HL-60 (cell line): ENCODE data around the gene COLQ.

Experiments used
- DNase-seq, 2 experiments: peaks; one replicate each; pipeline ENCODE4 v3.0.0-alpha.2; 2010 to 2020; ENCODE audit warnings: low read depth in 1 of 2, low spot score in 1 of 2
- H3K27ac ChIP-seq: fragments of 250-450 bp; sonication (Bioruptor Pico); replicated peaks from 2 replicates; pipeline ENCODE4 v1.5.1; 2020; ENCODE audit warnings: mild to moderate bottlenecking, moderate library complexity
- H3K27me3 ChIP-seq: fragments of 250-450 bp; sonication (Bioruptor Pico); 2 replicates; pipeline ENCODE4 v1.5.1; 2021; ENCODE audit warnings: mild to moderate bottlenecking, moderate library complexity; ENCODE audit not compliant: insufficient read depth, poor library complexity, severe bottlenecking
- H3K4me3 ChIP-seq: replicated peaks from 2 replicates; pipeline ENCODE4 v1.5.1; 2011; ENCODE audit warnings: mild to moderate bottlenecking, control low read depth, low read length; ENCODE audit not compliant: insufficient read depth
- CTCF ChIP-seq: IDR thresholded peaks from one replicate; pipeline ENCODE4 v1.5.1; 2011; ENCODE audit warnings: low read length, control low read depth, inconsistent platforms; ENCODE audit not compliant: insufficient read depth
- GABPA ChIP-seq: IDR thresholded peaks from 2 replicates; pipeline ENCODE4 v1.6.1; 2012; ENCODE audit warnings: low read depth
- POLR2AphosphoS5 ChIP-seq: IDR thresholded peaks from 2 replicates; pipeline ENCODE4 v1.6.1; 2012; ENCODE audit warnings: low read depth
- REST ChIP-seq: IDR thresholded peaks from 2 replicates; pipeline ENCODE4 v1.6.1; 2012; ENCODE audit warnings: low read depth; ENCODE audit not compliant: insufficient replicate concordance
- SPI1 ChIP-seq: IDR thresholded peaks from 2 replicates; pipeline ENCODE4 v1.6.1; 2012; ENCODE audit warnings: low read depth, mild to moderate bottlenecking, borderline replicate concordance

COLQ gene

GRCh38 chr3:15498431-15499214 lies 22.9 kb downstream of the COLQ start:
- DNase-seq = no peak
- no peaks in the 10 kb centered on the region for H3K27me3 ChIP-seq
- no peak overlapping the region for H3K4me3 ChIP-seq
- no peak overlapping the region for H3K27ac ChIP-seq
- TF ChIP-seq CTCF (no peak), POLR2AphosphoS5 (no peak), REST (no peak), GABPA (no peak), SPI1 (no peak)

- H3K27me3 ChIP-seq = no peaks in the 10 kb centered on the region
- no peak for TF ChIP-seq GABPA
- no peak for TF ChIP-seq REST
- no peak for TF ChIP-seq POLR2AphosphoS5
- TF ChIP-seq CTCF = no peak
- TF ChIP-seq SPI1 = no peak
- H3K4me3 ChIP-seq = no peak overlapping the region
- no peak overlapping the region for H3K27ac ChIP-seq
- no peak for DNase-seq
These were observed 23.5 kb downstream of the COLQ start for GRCh38 chr3:15497964-15498363.

- no peak overlapping the region for H3K4me3 ChIP-seq
These were observed 25.2 kb downstream of the COLQ start for GRCh38 chr3:15496341-15496664.

More at GRCh38 chr3:15496341-15496664, 25.2 kb downstream of the COLQ start:
- Histone ChIP-seq H3K27ac (no peak overlapping the region), H3K27me3 (no peaks in the 10 kb centered on the region)
- TF ChIP-seq GABPA = no peak
- TF ChIP-seq POLR2AphosphoS5 = no peak
- no peak for TF ChIP-seq REST
- TF ChIP-seq SPI1 = no peak
- no peak for TF ChIP-seq CTCF
- DNase-seq = no peak
